HG03439 (cell line): ENCODE measurements around the gene PTPRN.
A peak's percentile ranks its signal among the peaks of the same experiment; 100 is the strongest.

Experiments used
- ATAC-seq: cut with Tn5 transposase; IDR thresholded peaks from one replicate; pipeline ENCODE4 v1.9.1; 2021; ENCODE audit warnings: mild to moderate bottlenecking, moderate library complexity; ENCODE audit not compliant: unreplicated experiment

PTPRN gene

DNA sequence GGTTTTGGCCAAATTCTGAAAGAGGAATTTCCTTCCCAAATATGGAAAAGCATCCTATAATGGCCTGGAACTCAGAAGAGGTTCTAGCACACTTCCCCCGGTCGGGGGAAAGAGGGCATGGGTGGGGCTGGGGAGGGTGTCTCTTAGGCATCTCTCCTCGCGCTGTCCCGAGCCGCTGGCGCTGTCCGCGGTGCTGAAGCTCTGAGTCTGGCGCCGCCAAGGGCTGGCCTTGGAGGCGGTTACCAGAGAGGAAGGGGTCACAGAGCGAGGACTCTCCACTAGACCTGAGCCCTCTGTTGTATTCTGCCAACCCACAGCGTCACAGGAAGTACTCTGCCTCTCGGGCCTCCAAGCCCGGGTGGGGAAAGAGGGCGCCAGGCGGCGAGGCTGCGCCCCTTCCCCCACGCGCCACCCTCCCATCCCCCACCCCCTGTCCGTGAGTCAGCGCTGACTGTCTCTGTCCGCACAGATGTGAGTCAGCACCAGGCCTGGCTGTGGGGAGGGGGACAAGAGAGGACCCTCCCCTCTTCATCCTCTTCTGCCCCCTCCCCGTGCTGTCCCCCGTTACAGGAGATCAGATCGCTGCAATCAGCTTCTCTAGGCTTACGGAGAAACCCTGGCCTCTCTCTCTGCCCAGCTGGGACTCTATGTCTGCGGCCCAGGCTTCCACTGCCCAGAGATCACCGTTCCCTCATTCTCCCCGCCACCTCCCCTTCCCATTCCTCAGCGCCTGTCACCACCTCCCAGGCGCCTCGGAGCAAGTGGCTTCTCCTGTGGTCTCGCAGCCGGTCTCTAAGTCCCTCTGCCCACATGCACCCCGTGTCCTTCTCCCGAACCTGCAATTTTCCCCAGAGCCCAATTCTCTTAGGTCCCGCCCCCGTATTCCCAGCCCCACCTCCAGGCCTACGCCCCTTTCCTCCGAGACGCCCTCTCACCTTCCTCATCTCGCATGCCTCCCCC is 779 bp downstream of the PTPRN start:
- no peak for ATAC-seq

DNA sequence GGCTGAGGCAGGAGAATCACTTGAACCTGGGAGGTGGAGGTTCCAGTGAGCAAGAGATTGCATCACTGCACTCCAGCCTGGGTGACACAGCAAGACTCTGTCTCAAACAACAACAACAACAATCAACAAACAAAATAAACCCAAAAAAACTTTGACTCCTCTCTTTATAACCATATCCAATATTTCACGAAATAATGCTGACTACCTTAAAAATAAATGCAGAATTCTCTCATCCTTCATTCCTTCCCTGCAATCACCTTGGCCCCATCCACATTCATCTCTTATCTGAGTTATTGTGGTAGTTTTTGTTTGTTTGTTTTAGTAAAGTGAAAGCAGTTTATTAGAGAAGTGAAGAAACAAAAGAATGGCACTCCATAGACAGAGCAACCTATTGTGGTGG is 3.2 kb downstream of the PTPRN start:
- ATAC-seq: no peak

DNA sequence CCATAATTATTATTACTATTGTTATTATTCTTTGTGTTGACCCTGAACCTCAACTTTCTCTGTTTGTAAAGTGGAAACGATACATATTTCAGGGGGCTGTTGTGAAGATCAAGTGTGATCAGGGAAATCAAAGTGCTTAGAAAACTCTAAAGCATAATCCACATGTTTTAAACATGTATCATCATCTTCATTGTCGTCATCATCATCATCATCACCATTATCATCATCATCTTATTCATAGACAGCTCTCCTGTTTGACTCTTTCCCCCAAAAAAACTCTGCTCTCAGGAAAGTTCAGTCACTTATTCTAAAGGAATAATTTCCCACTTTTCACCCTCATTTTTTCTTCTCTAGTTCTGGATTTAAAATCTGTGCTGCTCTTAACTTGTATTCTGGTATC is 5.0 kb downstream of the PTPRN start:
- no peak for ATAC-seq

DNA sequence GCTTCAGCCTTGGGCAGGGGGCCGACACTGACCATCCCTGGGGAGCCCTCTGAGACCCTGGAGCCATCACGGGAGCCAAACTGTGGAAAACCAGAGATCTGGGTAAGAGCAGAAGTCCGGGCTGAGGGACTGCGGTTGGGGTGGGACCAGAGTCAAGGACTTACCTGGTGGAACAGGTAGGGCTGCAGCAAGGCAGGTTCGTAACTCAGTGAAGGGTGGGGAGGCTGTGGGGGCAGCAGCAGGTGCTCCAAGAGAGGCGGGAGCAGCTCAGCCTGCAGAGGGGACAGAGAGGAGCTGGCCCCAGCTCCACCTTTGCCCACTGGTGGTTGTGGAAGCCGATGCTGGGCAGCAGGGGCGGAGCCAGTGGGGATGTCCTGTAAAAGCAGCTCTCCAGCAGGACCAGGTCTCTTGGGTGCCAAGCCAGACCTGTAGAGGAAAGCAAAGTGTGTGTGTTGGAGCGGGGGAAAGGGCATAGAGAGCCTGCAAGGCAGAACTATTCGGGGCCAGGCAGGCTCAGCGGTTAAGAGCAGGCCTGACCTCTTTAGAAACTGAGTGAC is 6.7 kb downstream of the PTPRN start:
- no peak for ATAC-seq

DNA sequence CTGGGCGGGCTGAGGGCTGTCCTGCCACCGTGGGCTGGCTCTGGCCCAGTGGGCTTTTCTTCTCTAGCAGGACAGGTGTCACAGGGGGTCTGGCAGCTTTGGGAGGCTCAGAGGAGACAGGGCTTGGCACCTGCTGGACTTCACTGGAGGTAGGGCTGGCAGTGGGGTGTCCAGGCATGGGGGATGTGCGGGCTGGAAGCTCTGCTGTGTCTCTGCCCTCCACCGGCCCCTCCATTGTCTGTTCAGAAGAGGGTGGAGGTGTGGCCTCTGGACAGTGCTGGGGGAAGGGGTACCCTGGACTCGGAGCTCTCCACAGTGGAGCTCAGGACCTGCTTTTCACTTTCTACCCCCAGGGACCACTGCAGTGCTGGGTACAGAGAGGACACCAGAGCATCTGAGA is 9.2 kb downstream of the PTPRN start:
- no peak for ATAC-seq

DNA sequence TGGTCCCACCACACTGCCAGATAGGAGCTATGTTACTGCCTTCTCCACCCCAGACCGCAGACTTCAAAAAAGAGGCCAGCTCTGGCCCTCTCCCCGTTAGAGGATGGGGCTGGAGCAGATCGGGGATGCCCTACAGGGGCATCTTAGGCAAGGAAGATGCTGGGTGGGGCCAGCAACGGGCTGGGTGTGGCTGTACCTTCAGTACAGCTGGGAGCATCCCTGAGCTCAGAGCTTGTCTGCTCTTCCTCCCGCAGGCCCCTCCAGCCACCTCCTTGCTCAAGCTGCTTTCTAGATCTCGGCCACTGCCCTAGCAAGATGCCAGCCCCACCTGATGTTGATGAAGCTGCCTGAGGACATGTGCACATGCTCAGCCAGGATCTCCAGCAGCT is 9.8 kb downstream of the PTPRN start:
- ATAC-seq: no peak

DNA sequence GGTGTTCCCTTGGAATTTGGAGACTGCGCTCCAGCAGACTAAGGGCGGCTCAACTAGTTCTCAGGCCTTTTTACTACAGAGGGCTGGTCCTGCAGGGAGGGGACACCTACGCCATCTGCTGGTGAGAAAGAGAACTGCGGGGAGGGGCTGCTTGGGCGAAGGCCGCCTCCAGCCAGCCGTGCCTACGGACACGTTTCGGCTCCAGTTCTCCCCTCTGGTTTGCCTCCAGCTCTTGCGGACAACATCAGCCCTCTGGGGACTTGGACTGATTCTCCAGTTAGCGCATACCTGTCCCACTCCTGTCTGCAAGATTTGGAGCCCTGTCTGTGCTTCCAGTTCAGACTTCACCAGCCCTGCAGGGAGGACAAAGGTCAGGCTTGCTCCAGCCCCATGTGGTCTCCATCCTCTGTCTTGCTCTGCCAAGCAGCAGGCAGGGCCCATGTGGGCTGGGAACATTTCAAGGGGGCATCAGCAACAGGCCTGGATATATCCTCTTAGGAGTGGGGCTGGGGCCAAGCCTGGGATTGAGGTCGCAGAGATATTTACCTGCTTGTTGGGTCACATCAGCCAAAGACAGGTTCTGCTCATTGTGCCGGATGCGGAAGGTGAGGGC is 10.3 kb downstream of the PTPRN start:
- peak; percentile 43 for ATAC-seq

DNA sequence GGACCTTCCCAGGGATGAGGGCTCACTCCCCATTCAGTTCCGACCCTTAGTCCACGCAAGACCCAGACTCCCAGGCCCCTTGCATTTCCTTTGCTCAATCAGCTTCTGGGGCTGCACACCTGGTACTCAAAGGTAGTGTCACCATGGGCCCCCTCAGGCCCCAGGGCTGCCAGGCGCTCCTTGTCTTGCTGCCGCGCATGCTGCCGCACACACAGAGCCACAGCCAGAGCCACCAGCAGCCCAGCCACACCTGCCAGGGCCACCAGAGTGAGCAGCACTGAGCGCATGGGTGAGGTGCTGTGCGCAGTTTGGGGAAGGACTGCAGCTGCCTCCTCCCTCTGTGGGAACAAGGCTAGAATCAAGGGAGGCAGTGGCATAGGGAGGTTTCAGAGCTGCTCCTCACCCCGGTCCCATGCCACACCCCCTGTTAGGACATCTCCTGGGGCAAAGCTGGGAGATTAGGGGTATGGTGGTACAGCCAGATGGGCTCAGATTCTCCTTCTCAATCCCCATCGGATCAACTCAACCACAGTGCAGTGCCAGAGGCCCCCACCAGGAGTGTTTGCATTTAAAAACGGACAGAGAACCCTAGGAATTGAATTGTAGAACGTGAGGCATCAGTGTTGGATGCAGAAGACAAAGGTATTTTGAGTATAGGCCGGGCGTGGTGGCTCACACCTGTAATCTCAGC is 11.3 kb downstream of the PTPRN start:
- ATAC-seq: no peak

DNA sequence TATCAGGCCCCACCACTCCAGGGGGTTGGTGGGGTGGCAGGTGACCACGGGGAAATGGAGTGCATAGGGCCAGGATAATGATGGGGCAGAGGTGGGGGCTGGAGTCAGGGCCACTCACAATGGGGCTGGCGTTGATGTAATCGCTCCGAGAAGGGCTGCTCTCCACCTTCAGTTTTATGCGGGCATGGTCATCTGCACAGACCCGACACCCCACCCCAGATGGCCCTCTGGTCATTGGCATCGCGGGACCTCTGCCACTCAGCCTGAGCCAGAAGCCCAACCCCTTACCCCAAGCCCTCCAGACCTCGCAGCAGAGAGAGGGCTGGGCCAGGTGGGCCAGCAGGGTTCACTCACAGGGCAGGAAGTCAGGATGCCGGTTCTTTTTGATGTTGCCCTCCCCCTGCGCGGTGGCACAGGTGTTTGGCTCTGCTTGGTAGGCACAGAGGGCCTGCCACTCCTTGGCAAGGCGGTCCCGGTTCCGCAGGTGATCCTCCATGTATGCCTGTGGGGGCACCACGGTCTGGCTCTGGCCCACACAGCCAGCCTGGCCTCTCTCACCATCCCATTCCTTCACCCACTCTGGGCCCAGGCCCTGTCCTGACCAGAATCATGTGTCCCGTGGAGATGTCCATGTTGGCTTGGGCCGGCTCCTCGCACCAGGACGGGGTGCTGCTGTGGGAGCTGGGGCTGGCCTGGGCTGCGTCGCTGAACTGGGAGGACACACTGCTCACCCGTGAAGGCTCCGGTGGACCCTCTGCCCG is 12.4 kb downstream of the PTPRN start:
- ATAC-seq: no peak

DNA sequence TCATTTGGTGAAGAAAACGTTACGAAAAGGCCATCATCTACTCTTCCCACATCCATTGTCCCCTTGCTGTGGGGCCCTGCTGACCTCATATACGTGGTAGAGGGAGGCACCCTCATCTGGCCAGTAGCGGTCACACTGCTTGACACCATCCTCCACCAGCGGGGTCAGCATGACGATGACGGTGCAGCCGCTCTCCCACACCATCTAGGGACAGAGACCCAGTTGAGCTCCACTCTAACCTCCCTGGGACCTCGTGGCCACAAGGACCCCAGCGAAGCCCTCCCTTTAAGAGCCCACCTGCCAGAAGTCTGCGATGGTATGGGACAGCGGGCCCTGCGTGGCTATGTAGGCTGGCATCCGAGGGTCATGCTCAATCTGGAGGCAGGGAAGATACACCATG is 13.1 kb downstream of the PTPRN start:
- ATAC-seq: no peak

DNA sequence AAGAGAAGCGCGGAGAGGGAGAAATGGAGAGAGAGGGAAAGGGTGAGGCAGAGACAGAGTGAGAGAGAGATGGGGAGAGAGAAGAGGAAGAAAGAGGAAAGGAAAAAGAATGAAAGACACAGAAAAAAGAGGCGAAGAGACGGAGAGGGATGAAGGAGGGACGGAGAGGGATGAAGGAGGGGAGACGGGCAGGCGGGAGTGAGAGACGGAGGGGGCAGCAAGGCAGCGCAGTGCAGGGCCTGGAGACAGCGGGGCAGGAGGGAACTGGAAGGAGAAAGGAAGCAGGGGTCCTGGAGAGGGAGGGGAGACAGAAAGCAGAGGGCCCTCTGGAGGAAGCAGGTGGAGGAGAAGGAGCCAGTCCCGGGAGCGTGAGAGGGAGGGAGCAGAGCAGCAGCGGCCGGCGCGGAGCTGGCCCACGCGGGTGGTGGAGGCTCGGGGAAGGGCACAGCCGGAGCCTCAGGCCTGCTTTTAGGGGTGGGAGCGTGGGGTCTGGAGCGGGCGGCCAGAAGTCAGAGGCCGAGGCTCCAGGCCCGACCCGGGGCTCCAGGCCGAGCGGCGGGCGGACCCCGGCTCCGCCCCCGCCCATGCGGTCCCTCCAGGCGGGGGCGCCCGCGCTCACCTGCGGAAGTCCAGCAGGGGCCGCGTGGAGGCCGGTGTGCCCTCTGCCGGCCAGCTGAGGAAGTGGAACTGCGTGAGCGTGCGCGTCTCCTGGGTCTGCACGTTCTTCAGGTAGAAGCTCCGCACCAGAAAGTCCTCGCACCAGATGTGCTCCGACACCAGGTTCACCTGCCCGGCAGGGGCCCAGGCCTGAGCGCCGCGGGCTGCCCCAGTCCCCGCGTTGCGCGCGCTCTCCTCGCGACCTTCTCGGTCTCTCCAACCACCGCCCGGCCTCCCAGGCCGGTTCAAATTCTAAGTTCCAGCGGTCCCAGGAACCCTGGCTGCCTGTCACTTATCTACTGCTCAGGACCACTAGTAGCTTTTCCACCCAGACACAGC is 14.5 kb downstream of the PTPRN start:
- ATAC-seq: peak; percentile 87

DNA sequence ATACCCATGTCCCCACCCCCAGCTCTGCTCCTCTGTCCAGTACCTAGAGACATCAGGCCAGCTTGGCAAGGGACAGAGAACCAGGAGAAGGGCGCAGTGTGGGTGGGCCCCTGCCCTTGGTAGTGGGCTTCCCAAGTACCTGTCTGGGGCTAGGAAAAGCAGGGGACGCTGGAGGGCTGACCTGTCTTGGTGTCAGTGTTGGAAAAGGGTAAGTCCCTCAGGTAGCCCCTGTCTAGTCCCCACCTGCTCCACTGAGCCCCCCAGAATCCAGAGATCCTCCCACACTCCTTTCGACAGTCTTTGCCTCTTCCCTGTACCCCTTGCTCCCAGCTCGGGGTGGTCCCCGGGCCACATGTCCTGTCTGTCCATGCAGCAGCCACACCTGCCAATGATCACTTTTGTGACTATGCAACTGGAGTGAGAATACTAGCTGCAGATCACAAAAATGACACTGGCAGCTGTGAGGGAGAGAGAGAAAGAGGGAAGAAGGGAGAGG is 15.4 kb downstream of the PTPRN start:
- ATAC-seq: no peak

DNA sequence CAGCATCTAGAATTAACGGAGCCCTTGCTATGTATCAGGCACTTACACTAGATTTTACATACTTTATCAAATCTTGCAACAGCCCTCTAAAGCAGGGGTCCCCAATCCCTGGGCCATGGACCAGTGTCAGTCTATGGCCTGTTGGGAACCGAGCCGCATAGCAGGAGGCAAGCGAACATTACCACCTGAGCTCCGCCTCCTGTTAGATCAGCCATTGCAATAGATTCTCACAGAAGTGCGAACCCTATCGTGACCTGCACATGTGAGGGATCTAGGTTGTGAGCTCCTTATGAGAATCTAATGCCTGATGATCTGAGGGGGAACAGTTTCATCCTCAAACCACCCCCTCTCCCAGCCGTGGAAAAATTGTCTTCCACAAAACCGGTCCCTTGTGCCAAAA is 16.6 kb downstream of the PTPRN start:
- ATAC-seq: no peak

DNA sequence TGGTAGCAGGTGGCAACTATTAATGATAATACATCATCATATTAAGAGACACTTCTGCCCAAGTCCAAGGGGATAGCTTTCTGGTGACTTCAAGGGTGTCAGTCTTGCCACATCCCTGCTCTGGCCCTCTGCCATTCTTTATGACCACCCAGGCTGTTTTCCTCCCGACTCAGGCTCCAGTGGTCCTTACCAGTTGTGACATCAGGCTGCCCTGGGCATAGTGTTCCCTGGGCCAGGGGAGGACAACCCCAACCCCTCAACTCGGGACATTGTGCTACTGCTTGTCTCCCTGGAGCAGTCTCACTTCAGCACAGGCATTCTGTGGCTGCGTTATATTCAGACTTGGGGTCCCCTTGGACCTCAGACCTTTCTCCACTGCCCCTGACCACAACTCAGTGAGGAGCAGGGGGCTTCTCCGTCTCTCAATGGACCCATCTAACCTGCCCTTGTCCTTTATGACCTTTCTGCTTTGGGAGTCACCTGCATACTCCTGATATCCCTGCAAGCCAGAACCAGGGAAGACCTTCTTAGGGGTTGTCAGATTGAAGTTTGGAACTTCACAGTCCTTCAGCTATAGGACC is 17.2 kb downstream of the PTPRN start:
- ATAC-seq: no peak

DNA sequence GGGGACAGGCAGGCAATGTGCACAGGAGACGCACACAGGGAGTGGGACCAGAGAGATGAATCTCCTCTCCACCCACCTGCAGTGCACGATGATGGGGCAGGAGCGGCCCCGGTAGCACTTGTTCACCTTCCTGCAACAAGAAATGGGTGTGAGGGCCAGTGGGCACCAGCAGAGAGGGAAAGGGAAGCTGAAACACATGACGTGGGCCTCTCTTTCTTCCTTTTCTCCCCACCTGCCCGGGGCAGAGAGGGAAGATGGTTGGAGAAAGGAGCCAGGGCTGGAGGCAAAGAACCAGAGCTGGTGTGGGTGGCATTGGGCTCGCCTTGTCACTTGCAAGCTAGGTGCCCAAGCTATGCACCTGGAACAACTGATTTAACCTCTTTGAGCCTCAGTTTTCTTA is 17.8 kb downstream of the PTPRN start:
- ATAC-seq: no peak

DNA sequence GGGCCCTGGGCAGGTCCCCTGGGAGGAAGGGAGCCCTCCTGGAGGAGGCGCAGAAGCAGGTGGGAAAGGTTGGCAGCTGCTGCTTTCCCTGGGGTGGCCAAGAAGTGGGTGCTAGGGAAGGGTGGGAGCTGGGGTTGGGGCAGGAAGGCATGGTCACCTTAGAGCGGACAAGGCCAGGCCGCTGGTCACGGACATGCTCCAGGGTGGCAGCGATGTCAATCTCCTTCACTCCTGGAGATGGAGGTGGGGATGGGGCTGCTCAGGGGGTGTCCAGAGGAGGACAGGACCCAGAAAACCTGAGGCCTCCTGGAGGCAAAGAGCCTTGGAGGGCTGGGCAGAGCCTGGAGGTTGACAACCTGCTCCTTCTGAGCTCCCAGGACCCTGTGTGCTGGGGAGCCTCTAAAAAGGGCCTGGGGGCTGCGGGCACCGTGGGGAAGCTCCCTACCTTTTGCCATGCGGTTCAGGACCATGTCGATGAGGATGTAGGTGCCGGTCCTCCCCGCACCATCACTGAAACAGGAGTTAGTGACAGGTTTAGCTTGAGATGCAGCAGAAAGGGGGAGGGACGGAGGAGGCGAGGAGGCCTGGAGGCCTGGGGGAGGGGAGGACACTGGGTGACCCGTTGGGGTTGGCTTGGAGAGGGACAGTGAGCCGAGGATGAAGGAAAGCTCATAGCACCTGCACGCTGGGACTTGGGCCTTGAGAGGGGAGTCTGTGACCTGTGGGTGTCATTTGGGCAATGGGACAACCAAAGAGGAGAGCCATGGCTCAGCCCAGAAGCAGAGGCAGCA is 18.6 kb downstream of the PTPRN start:
- no peak for ATAC-seq

DNA sequence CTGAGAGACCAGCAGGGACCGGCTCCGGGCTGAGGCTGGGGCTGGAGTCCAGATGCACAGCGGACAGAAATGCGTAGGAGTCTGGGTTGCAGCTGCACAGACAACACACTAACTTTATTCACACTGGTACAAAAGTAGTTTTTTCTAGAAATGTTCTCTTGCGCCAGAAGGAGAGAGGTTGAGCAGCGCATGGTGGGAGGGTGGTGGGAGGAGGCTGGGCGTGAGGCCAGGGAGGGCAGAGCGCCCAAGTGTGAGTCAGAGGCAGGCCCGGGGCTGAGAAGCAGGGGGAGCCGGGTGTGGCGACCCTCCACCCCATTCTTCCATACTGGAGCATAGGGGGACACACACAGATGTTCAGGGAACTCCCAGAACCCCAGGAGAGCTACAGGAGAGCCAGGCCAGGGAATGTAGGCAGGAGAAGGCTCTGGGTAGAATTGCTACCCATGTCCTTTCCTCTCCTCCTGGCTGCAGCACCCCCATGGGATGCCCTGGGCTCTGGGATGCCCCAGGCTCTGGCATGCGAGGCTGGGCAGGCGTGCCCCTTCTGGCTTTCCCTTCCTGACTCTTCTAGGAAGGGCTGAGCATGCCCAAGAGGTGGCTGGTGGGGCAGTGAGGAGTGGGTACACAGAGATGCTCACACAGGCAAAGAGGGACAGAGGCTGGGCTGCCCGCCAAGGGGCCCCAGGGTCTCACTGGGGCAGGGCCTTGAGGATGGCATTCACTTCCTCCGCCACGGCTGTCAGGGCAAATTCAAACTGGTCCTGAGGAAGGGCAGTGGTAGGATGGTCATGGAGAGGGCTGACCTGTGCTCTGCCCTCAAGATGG is 19.5 kb downstream of the PTPRN start:
- ATAC-seq: no peak

DNA sequence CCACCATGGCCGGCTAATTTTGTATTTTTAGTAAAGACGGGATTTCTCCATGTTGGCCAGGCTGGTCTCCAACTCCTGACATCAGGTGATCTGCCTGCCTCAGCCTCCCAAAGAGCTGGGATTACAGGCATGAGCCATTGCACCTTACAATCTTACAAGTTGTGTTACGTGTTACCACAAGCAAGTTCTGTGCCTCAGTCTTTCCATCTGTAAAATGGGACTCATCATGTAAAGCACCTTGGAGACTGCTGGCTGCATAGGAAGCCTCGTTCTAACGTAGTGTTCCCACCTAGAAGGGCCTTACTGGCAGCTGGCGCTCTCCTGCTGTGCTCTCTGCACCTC is 20.0 kb downstream of the PTPRN start:
- ATAC-seq: no peak
